HCT116 (cell line): Measurements from ENCODE around the gene CHST3. TPM values are rescaled to one million over a fixed set of nuclear protein-coding genes. Genes with fewer than 3 reads are reported as not detected.

ENCODE experiments used
- ATAC-seq: fragments of 200-7000 bp; cut with Tn5 transposase; 2 replicates; pipeline ENCODE4 v1.9.1; 2020; ENCODE audit warnings: mild to moderate bottlenecking, moderate library complexity
- BruUV-seq: library from RNA; stranded (reverse); fragments of 400-500 nt; replicated peaks from 2 replicates; lab custom pipeline; 2021; lab: Mats Ljungman, UMichigan
- CTCF ChIA-PET: fragments of 300-600 bp; sonication (Branson Sonifier 250); formaldehyde crosslinking; loops from one replicate; lab custom pipeline; 2021; ENCODE audit warnings: antibody characterized with exemption; lab: Charles Lee
- POLR2A ChIA-PET: fragments of 300-600, 350-600 bp; sonication (Branson Sonifier 250); formaldehyde crosslinking; loops from one replicate; lab custom pipeline; 2021; ENCODE audit warnings: antibody characterized with exemption; lab: Charles Lee
- RAD21 ChIA-PET, 2 experiments: fragments of 300-600 bp; sonication (Branson Sonifier 250); formaldehyde crosslinking; loops; one replicate each; lab custom pipeline; 2023; ENCODE audit warnings: low total read pairs in 2 of 2; ENCODE audit not compliant: uncharacterized antibody in 2 of 2, unreplicated experiment in 2 of 2, low non-redundant PET in 1 of 2; lab: Charles Lee
- DNase-seq: peaks from one replicate; pipeline ENCODE4 v3.0.0-alpha.2; 2010; ENCODE audit warnings: low read depth, low spot score
- H2AFZ ChIP-seq: fragments of 200-600 bp; shearing (Covaris generic), sonication (generic); 2 replicates; pipeline ENCODE4 v1.6.1; 2017; ENCODE audit warnings: low read depth, mixed run types, mixed read lengths, antibody characterized with exemption, low read length; ENCODE audit not compliant: poor library complexity, severe bottlenecking
- H3K27ac ChIP-seq: 2 replicates; pipeline ENCODE4 v1.5.1; 2012; ENCODE audit warnings: low read depth, low read length
- H3K27me3 ChIP-seq: fragments of 200-600 bp; sonication (generic); 2 replicates; pipeline ENCODE4 v1.6.1; 2016; ENCODE audit warnings: mixed run types, low read length, mixed read lengths; ENCODE audit not compliant: insufficient read depth
- H3K36me3 ChIP-seq, 2 experiments: fragments of 200-500 bp in 1 of 2; fragments of 200-600 bp in 1 of 2; sonication (Bioruptor generic) in 1 of 2; sonication (generic) in 1 of 2; 2 replicates each; pipeline versions ENCODE4 v1.5.1 to v1.6.1; 2014 to 2016; ENCODE audit warnings: low read length in 2 of 2, inconsistent platforms in 1 of 2, mixed read lengths in 1 of 2, mixed run types in 1 of 2; ENCODE audit not compliant: insufficient read depth in 2 of 2, control insufficient read depth in 1 of 2
- H3K4me1 ChIP-seq, 2 experiments: fragments of 200-600 bp in 1 of 2; sonication (generic) in 1 of 2; 2 replicates each; pipeline versions ENCODE4 v1.5.1 to v1.6.1; 2012 to 2017; ENCODE audit warnings: low read length in 2 of 2, inconsistent platforms in 1 of 2, mild to moderate bottlenecking in 1 of 2, mixed read lengths in 1 of 2, mixed run types in 1 of 2, moderate library complexity in 1 of 2; ENCODE audit not compliant: insufficient read depth in 2 of 2, control insufficient read depth in 1 of 2
- H3K4me2 ChIP-seq: fragments of 200-600 bp; sonication (generic); 2 replicates; pipeline ENCODE4 v1.6.1; 2017; ENCODE audit warnings: mixed run types, low read length, mixed read lengths
- H3K4me3 ChIP-seq, 2 experiments: fragments of 200-600 bp in 1 of 2; sonication (generic) in 1 of 2; replicated peaks in 1 of 2; 2 replicates each; pipeline ENCODE4 v1.5.1; 2011 to 2016; ENCODE audit warnings: low read length in 2 of 2, control low read depth in 1 of 2, low read depth in 1 of 2, mild to moderate bottlenecking in 1 of 2, mixed read lengths in 1 of 2, mixed run types in 1 of 2
- H3K79me2 ChIP-seq: fragments of 200-600 bp; sonication (generic); 2 replicates; pipeline ENCODE4 v1.6.1; 2017; ENCODE audit warnings: mild to moderate bottlenecking, mixed run types, low read length, moderate library complexity, mixed read lengths; ENCODE audit not compliant: insufficient read depth
- H3K9ac ChIP-seq: fragments of 200-600 bp; sonication (generic); 2 replicates; pipeline ENCODE4 v1.6.1; 2016; ENCODE audit warnings: low read length, mixed read lengths
- H3K9me2 ChIP-seq: fragments of 200-600 bp; sonication (generic), shearing (Covaris generic); 2 replicates; pipeline ENCODE4 v1.6.1; 2017; ENCODE audit warnings: mixed run types, mild to moderate bottlenecking, moderate library complexity; ENCODE audit not compliant: insufficient read depth
- H3K9me3 ChIP-seq, 2 experiments: fragments of 200-500 bp in 1 of 2; fragments of 200-600 bp in 1 of 2; sonication (Bioruptor generic) in 1 of 2; sonication (generic) in 1 of 2; 2 replicates each; pipeline ENCODE4 v1.6.1; 2014 to 2017; ENCODE audit warnings: low read length in 2 of 2, mixed read lengths in 2 of 2, inconsistent platforms in 1 of 2, low read depth in 1 of 2, mild to moderate bottlenecking in 1 of 2, mixed run types in 1 of 2, moderate library complexity in 1 of 2; ENCODE audit not compliant: control insufficient read depth in 1 of 2, insufficient read depth in 1 of 2
- H4K20me1 ChIP-seq: fragments of 200-600 bp; sonication (generic), shearing (Covaris generic); 2 replicates; pipeline ENCODE4 v1.6.1; 2017; ENCODE audit warnings: mixed run types, mild to moderate bottlenecking, moderate library complexity; ENCODE audit not compliant: insufficient read depth
- ATF3 ChIP-seq: IDR thresholded peaks from 2 replicates; pipeline ENCODE4 v1.6.1; 2012
- CBX3 ChIP-seq: IDR thresholded peaks from 2 replicates; pipeline ENCODE4 v1.6.1; 2012; ENCODE audit warnings: low read depth
- CEBPB ChIP-seq: IDR thresholded peaks from 2 replicates; pipeline ENCODE4 v1.6.1; 2012; ENCODE audit warnings: low read depth
- CTCF ChIP-seq, 3 experiments: fragments of 200-600 bp in 1 of 3; sonication (generic) in 1 of 3; IDR thresholded peaks in 2 of 3; conservative IDR thresholded peaks in 1 of 3; 2 replicates each; pipeline ENCODE4 v1.5.1; 2012 to 2017; ENCODE audit warnings: low read depth in 2 of 3, low read length in 2 of 3, antibody characterized with exemption in 1 of 3, borderline replicate concordance in 1 of 3, control low read depth in 1 of 3, mild to moderate bottlenecking in 1 of 3, mixed read lengths in 1 of 3, mixed run types in 1 of 3, moderate library complexity in 1 of 3; ENCODE audit not compliant: insufficient read depth in 1 of 3
- FOSL1 ChIP-seq: IDR thresholded peaks from 2 replicates; pipeline ENCODE4 v1.6.1; 2012; ENCODE audit warnings: low read depth
- POLR2A ChIP-seq: IDR thresholded peaks from 2 replicates; pipeline ENCODE4 v1.7.0; 2011; ENCODE audit warnings: borderline replicate concordance; ENCODE audit not compliant: insufficient read depth, insufficient read length; ENCODE audit errors: extremely low read depth
- POLR2AphosphoS5 ChIP-seq: IDR thresholded peaks from 2 replicates; pipeline ENCODE4 v1.6.1; 2011; ENCODE audit warnings: mild to moderate bottlenecking, low read depth, low read length, moderate library complexity
- SIN3A ChIP-seq: IDR thresholded peaks from 2 replicates; pipeline ENCODE4 v1.6.1; 2012; ENCODE audit warnings: low read depth
- SP1 ChIP-seq: IDR thresholded peaks from 2 replicates; pipeline ENCODE4 v1.6.1; 2012; ENCODE audit warnings: low read depth
- ZNF274 ChIP-seq: fragments of 200-500 bp; sonication (Bioruptor generic); IDR thresholded peaks from 2 replicates; pipeline ENCODE4 v1.6.1; 2014; ENCODE audit warnings: mild to moderate bottlenecking, low read depth, low read length, inconsistent platforms
- intact Hi-C: fragments of 100-400 bp; cut with micrococcal nuclease; formaldehyde crosslinking; loops from 2 replicates; pipeline ENCODE4 v1.10.0; 2022
- total RNA-seq: library from RNA; stranded (reverse); gene quantifications from one replicate; pipeline ENCODE4 v1.2.1, GENCODE V29; 2021; ENCODE audit not compliant: unreplicated experiment

Gene CHST3
- total RNA-seq, 1 experiment from 2014 or later, result 10.6 TPM

GRCh38 chr10:72002354-72003295, 38.4 kb downstream of the CHST3 start:
- Histone ChIP-seq H3K27me3 (no peaks in the 10 kb centered on the region), H3K9me2 (no peaks in the 10 kb centered on the region), H3K79me2 (peaks cover 12% of the 10 kb centered on the region), H2AFZ (no peak overlapping the region), H3K4me3 (no peak overlapping the region), H3K9me3 (no peaks in the 10 kb centered on the region), H3K9ac (no peak overlapping the region), H3K4me1 (peaks cover 11 to 20% of the 10 kb centered on the region in 2 experiments), H3K36me3 (no peaks in the 10 kb centered on the region; a peak in 1 of 4 replicates), H4K20me1 (no peaks in the 10 kb centered on the region), H3K4me2 (no peak overlapping the region), H3K27ac (no peak overlapping the region)
- TF ChIP-seq CBX3 (no peak), ATF3 (no peak), SIN3A (no peak), FOSL1 (no peak), CEBPB (no peak), ZNF274 (no peak), SP1 (no peak), CTCF (IDR thresholded peaks at IDR 0.05 in 2 of 3, conservative IDR thresholded peaks at IDR 0.05 in 1 of 3; ENCODE audit: borderline replicate concordance in 1 of 3, insufficient read depth in 1 of 3, low read depth in 2 of 3, low read length in 2 of 3) (no peak), POLR2A (no peak), POLR2AphosphoS5 (no peak)
- ATAC-seq (no peak), DNase-seq (no peak)
- BruUV-seq, result no TSS peak
- CTCF ChIA-PET, result no interaction called here
- RAD21 ChIA-PET, result no interaction called here
- POLR2A ChIA-PET, result no interaction called here
- intact Hi-C loops, result no loop called here
